Measurements from ENCODE around the gene UQCC5. TPM values are rescaled to one million over a fixed set of nuclear protein-coding genes. Genes with fewer than 3 reads are reported as not detected.

Gene UQCC5
- total and polyA plus RNA-seq, 3 experiments from 2014 or later, result 15.3 to 20.7 (median 18.2) TPM

GRCh38 chr3:52541050-52541449 lies 4.6 kb downstream of the UQCC5 start:
- no peaks in the 10 kb centered on the region for H3K27me3 Mint-ChIP-seq
- Histone ChIP-seq H3K27me3 (ENCODE audit: insufficient read depth, low read length, poor library complexity, severe bottlenecking) (no peaks in the 10 kb centered on the region), H3K4me1 (ENCODE audit: insufficient read depth, low read length) (peaks cover 25% of the 10 kb centered on the region), H3K27ac (ENCODE audit: low read depth, low read length) (no peak overlapping the region), H3K9me3 (ENCODE audit: low read length) (no peaks in the 10 kb centered on the region), H3K4me3 (ENCODE audit: low read length) (no peak overlapping the region), H3K36me3 (ENCODE audit: insufficient read depth, low read length) (no peaks in the 10 kb centered on the region)
- peak overlapping the region in 1 of 7 donors; percentile 49 for H3K4me3 Mint-ChIP-seq
- peaks cover 0 to 46% (median 3%) of the 10 kb centered on the region in 3 donors for H3K36me3 Mint-ChIP-seq
- ChIA-PET CTCF (no interaction called here), POLR2A (no interaction called here)
- no peak for DNase-seq
- peak overlapping the region in 2 of 8 donors; percentile 45 to 47 for H3K27ac Mint-ChIP-seq
- no peaks in the 10 kb centered on the region for H3K9me3 Mint-ChIP-seq
- peaks cover 36 to 52% (median 51%) of the 10 kb centered on the region in 3 donors for H3K4me1 Mint-ChIP-seq

DNA sequence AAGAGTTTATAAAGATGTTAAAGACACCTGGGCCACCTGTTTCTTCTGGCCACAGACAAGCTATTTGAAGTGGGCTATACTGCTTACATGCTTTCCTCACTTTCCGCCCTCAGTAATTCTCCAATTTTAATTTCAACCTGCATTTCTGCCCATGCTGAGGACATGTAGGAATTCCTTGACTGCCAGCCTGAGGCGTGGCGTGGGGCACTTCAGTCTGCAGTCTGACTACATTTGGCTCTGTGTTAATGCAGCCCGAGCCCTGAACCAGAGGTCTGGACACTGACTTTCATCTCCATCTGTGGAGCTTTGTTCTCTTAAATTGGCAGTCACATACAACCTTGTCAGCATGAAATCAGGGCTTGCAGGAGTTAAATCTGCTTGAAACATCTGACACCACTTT lies 8.5 kb downstream of the UQCC5 start:
- H3K27me3 Mint-ChIP-seq, result no peaks in the 10 kb centered on the region

DNA sequence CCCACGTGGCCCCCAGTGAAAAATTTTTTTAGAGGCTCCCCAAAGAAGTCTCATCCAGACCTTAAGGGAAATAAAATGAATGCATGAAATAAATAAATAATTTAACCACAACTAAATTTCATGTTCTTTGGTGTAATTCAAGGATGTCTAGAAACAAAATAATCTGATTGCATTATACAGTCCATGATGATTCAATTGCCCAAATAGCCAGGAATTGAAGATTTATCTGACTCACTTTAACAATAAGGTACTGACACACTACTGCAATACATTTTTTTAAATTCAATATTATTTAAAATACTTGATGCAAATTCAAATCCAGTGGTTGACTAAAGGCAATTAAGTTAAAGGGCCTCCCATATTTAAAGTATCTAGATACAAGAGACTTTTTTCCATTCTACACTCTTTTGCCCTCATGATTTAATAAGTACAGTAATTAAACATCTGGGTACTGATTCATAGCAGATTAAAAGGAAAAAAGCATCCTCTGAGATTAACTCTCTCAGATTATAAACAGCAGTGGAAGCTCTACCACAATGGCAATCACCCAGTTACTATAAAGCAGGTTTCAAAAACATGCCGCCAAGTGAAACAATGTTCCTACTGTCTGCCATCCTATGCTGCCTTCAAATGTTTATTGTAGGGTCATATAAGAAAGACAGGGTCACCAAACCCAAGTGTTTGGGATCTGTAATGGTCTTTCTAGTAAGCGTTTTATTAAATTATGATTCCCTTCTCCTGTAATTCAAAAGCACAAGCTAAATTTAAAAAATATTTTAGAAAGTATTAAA lies 9.9 kb downstream of the UQCC5 start:
- peaks cover 6% of the 10 kb centered on the region for H3K36me3 ChIP-seq (ENCODE audit: insufficient read depth, low read length)
- Mint-ChIP-seq H3K27me3 (no peaks in the 10 kb centered on the region), H3K36me3 (peaks cover 0 to 61% (median 5%) of the 10 kb centered on the region in 3 donors), H3K4me1 (peaks cover 2 to 11% (median 3%) of the 10 kb centered on the region in 3 donors), H3K27ac (peak overlapping the region in 4 of 8 donors; percentile 32 to 60 (median 34)), H3K9me3 (no peaks in the 10 kb centered on the region), H3K4me3 (no peak overlapping the region)
- no peaks in the 10 kb centered on the region for H3K27me3 ChIP-seq (ENCODE audit: insufficient read depth, low read length, poor library complexity, severe bottlenecking)
- no peak overlapping the region for H3K27ac ChIP-seq (ENCODE audit: low read depth, low read length)
- H3K4me1 ChIP-seq (ENCODE audit: insufficient read depth, low read length), result no peaks in the 10 kb centered on the region
- ChIA-PET POLR2A (no interaction called here), CTCF (no interaction called here)
- H3K4me3 ChIP-seq (ENCODE audit: low read length), result no peak overlapping the region
- H3K9me3 ChIP-seq (ENCODE audit: low read length), result no peaks in the 10 kb centered on the region
- no peak for DNase-seq

More for the DNA sequence above, 8.5 kb downstream of the UQCC5 start:
- Histone ChIP-seq H3K4me1 (ENCODE audit: insufficient read depth, low read length) (no peaks in the 10 kb centered on the region), H3K27ac (ENCODE audit: low read depth, low read length) (no peak overlapping the region), H3K27me3 (ENCODE audit: insufficient read depth, low read length, poor library complexity, severe bottlenecking) (no peaks in the 10 kb centered on the region), H3K9me3 (ENCODE audit: low read length) (no peaks in the 10 kb centered on the region), H3K36me3 (ENCODE audit: insufficient read depth, low read length) (no peaks in the 10 kb centered on the region), H3K4me3 (ENCODE audit: low read length) (no peak overlapping the region)
- H3K4me1 Mint-ChIP-seq, result peaks cover 7 to 18% (median 14%) of the 10 kb centered on the region in 3 donors
- no peak for DNase-seq
- H3K27ac Mint-ChIP-seq, result peak overlapping the region in 4 of 8 donors; percentile 21 to 65 (median 56)
- CTCF ChIA-PET, result no interaction called here
- POLR2A ChIA-PET, result interaction anchor here (0.6 kb wide), 1 partner anchor 254 kb away, joined by 3 read pairs; no protein-coding TSS in a partner anchor
- no peaks in the 10 kb centered on the region for H3K9me3 Mint-ChIP-seq
- no peak overlapping the region for H3K4me3 Mint-ChIP-seq
- H3K36me3 Mint-ChIP-seq, result peaks cover 0 to 61% (median 3%) of the 10 kb centered on the region in 3 donors

DNA sequence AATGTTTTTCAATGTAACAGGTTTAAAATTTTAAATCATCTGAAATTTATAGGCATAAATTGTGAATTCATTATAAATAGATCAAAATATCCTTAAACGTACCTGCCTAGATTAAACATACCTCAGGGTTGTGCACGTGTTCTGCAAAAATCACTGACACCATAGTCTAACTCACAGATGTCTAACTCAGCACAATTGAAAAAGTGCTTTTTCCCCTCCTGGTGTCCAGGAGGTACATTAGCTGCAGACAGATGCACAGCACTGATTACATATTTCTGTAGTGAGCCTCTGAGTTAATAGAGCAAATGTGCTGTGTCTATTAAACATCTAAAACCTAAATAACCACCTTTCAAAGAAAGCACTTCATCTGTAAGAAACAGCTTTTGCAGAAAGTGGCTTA lies 10.7 kb downstream of the UQCC5 start:
- DNase-seq, result no peak
- peaks cover 0 to 5% (median 1%) of the 10 kb centered on the region in 3 donors for H3K4me1 Mint-ChIP-seq
- H3K27me3 ChIP-seq (ENCODE audit: insufficient read depth, low read length, poor library complexity, severe bottlenecking), result no peaks in the 10 kb centered on the region
- peaks cover 10% of the 10 kb centered on the region for H3K36me3 ChIP-seq (ENCODE audit: insufficient read depth, low read length)
- H3K4me3 Mint-ChIP-seq, result no peak overlapping the region
- ChIA-PET POLR2A (no interaction called here), CTCF (no interaction called here)
- no peaks in the 10 kb centered on the region for H3K4me1 ChIP-seq (ENCODE audit: insufficient read depth, low read length)
- no peaks in the 10 kb centered on the region for H3K9me3 Mint-ChIP-seq
- H3K9me3 ChIP-seq (ENCODE audit: low read length), result no peaks in the 10 kb centered on the region
- no peak overlapping the region for H3K4me3 ChIP-seq (ENCODE audit: low read length)
- no peaks in the 10 kb centered on the region for H3K27me3 Mint-ChIP-seq
- no peak overlapping the region for H3K27ac ChIP-seq (ENCODE audit: low read depth, low read length)
- H3K27ac Mint-ChIP-seq, result peak overlapping the region in 3 of 8 donors; percentile 23 to 54 (median 33)
- H3K36me3 Mint-ChIP-seq, result peaks cover 0 to 61% (median 5%) of the 10 kb centered on the region in 3 donors

- peak overlapping the region in 3 of 8 donors; percentile 6 to 55 (median 54) for H3K27ac Mint-ChIP-seq
Measured at GRCh38 chr3:52551118-52551517, 14.7 kb downstream of the UQCC5 start.

DNA sequence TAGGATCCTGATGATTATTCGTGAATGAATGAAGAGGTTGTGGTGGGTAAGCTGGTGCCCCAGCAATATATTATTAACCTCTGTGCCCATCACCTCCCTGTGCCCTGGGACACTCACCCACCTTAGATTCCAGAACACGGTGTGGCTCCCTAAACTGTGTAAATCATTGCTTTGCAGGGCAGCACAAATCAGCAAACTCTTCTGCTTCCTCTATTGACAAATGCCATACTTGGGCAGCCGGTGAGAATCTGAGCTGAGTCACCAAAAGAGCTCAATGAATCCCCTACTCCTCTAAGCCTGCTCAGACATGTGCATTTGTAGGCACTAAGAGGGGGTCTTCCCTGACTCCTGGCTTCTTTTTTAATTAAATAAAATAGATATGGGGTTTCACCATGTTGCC lies 15.7 kb downstream of the UQCC5 start:
- Mint-ChIP-seq H3K27me3 (no peaks in the 10 kb centered on the region), H3K9me3 (no peaks in the 10 kb centered on the region), H3K27ac (peak overlapping the region in 2 of 8 donors; percentile 65 to 69), H3K4me3 (no peak overlapping the region), H3K4me1 (peaks cover under 1 to 6% (median 1%) of the 10 kb centered on the region in 3 donors), H3K36me3 (peaks cover 0 to 79% (median 9%) of the 10 kb centered on the region in 3 donors)
- no peak for DNase-seq
- no peak overlapping the region for H3K4me3 ChIP-seq (ENCODE audit: low read length)
- no peaks in the 10 kb centered on the region for H3K27me3 ChIP-seq (ENCODE audit: insufficient read depth, low read length, poor library complexity, severe bottlenecking)
- ChIA-PET POLR2A (no interaction called here), CTCF (no interaction called here)
- H3K36me3 ChIP-seq (ENCODE audit: insufficient read depth, low read length), result peaks cover 26% of the 10 kb centered on the region
- no peaks in the 10 kb centered on the region for H3K9me3 ChIP-seq (ENCODE audit: low read length)
- H3K27ac ChIP-seq (ENCODE audit: low read depth, low read length), result no peak overlapping the region
- no peaks in the 10 kb centered on the region for H3K4me1 ChIP-seq (ENCODE audit: insufficient read depth, low read length)

More at GRCh38 chr3:52551118-52551517, 14.7 kb downstream of the UQCC5 start:
- H3K36me3 ChIP-seq (ENCODE audit: insufficient read depth, low read length), result peaks cover 26% of the 10 kb centered on the region
- H3K9me3 Mint-ChIP-seq, result no peaks in the 10 kb centered on the region
- no peaks in the 10 kb centered on the region for H3K27me3 Mint-ChIP-seq
- no peak for DNase-seq
- no peak overlapping the region for H3K4me3 Mint-ChIP-seq
- no peaks in the 10 kb centered on the region for H3K27me3 ChIP-seq (ENCODE audit: insufficient read depth, low read length, poor library complexity, severe bottlenecking)
- peaks cover 0 to 75% (median 9%) of the 10 kb centered on the region in 3 donors for H3K36me3 Mint-ChIP-seq
- H3K27ac ChIP-seq (ENCODE audit: low read depth, low read length), result no peak overlapping the region
- H3K4me1 Mint-ChIP-seq, result peaks cover 0 to 4% (median 1%) of the 10 kb centered on the region in 3 donors
- no peaks in the 10 kb centered on the region for H3K4me1 ChIP-seq (ENCODE audit: insufficient read depth, low read length)
- POLR2A ChIA-PET, result no interaction called here
- no peak overlapping the region for H3K4me3 ChIP-seq (ENCODE audit: low read length)
- H3K9me3 ChIP-seq (ENCODE audit: low read length), result no peaks in the 10 kb centered on the region
- CTCF ChIA-PET, result no interaction called here

- POLR2A ChIA-PET, result no interaction called here
- Histone ChIP-seq H3K27me3 (ENCODE audit: insufficient read depth, low read length, poor library complexity, severe bottlenecking) (no peaks in the 10 kb centered on the region), H3K4me3 (ENCODE audit: low read length) (no peak overlapping the region), H3K27ac (ENCODE audit: low read depth, low read length) (no peak overlapping the region), H3K4me1 (ENCODE audit: insufficient read depth, low read length) (no peaks in the 10 kb centered on the region), H3K36me3 (ENCODE audit: insufficient read depth, low read length) (peaks cover 37% of the 10 kb centered on the region), H3K9me3 (ENCODE audit: low read length) (no peaks in the 10 kb centered on the region)
- no peak for DNase-seq
- CTCF ChIA-PET, result interaction anchor here (0.7 kb wide), 1 partner anchor 81 kb away, joined by 3 read pairs; no protein-coding TSS in a partner anchor
- Mint-ChIP-seq H3K9me3 (no peaks in the 10 kb centered on the region), H3K4me1 (peaks cover 1 to 9% (median 4%) of the 10 kb centered on the region in 3 donors), H3K27me3 (no peaks in the 10 kb centered on the region), H3K36me3 (peaks cover 0 to 83% (median 12%) of the 10 kb centered on the region in 3 donors), H3K27ac (peak overlapping the region in 4 of 8 donors; percentile 42 to 90 (median 64)), H3K4me3 (no peak overlapping the region)
Measured at GRCh38 chr3:52554026-52554755, 17.8 kb downstream of the UQCC5 start.

GRCh38 chr3:52555056-52555455 lies 18.7 kb downstream of the UQCC5 start:
- Mint-ChIP-seq H3K27me3 (no peaks in the 10 kb centered on the region), H3K9me3 (no peaks in the 10 kb centered on the region), H3K4me1 (peaks cover 4 to 11% (median 6%) of the 10 kb centered on the region in 3 donors), H3K36me3 (peaks cover 0 to 86% (median 17%) of the 10 kb centered on the region in 3 donors), H3K4me3 (no peak overlapping the region), H3K27ac (peak overlapping the region in 2 of 8 donors; percentile 50 to 81)
- Histone ChIP-seq H3K27ac (ENCODE audit: low read depth, low read length) (no peak overlapping the region), H3K36me3 (ENCODE audit: insufficient read depth, low read length) (peaks cover 45% of the 10 kb centered on the region), H3K9me3 (ENCODE audit: low read length) (no peaks in the 10 kb centered on the region), H3K4me1 (ENCODE audit: insufficient read depth, low read length) (no peaks in the 10 kb centered on the region), H3K4me3 (ENCODE audit: low read length) (no peak overlapping the region), H3K27me3 (ENCODE audit: insufficient read depth, low read length, poor library complexity, severe bottlenecking) (no peaks in the 10 kb centered on the region)
- no peak for DNase-seq
- ChIA-PET CTCF (no interaction called here), POLR2A (no interaction called here)
